Liver (tissue), 9 donors: Measurements from ENCODE around the gene FAM9C. TPM values are rescaled to one million over a fixed set of nuclear protein-coding genes. Genes with fewer than 3 reads are reported as not detected.

Experiments used
- DNase-seq: peaks from one replicate; pipeline ENCODE4 v3.0.0-alpha.2; 2017; ENCODE audit warnings: low spot score
- H3K27ac ChIP-seq, 2 donors: one replicate each; pipeline ENCODE4 v1.7.0; 2013; ENCODE audit warnings: inconsistent platforms in 2 of 2, low read length in 2 of 2, control low read depth in 1 of 2, low read depth in 1 of 2, mild to moderate bottlenecking in 1 of 2
- H3K27me3 ChIP-seq, 4 donors: one replicate each; pipeline versions ENCODE4 v1.6.1 to v1.7.0; 2013; ENCODE audit warnings: low read length in 3 of 4, inconsistent platforms in 1 of 4, mild to moderate bottlenecking in 1 of 4, moderate library complexity in 1 of 4; ENCODE audit not compliant: control insufficient read depth in 4 of 4, insufficient read depth in 4 of 4
- H3K36me3 ChIP-seq, 4 donors: one replicate each; pipeline versions ENCODE4 v1.6.1 to v1.7.0; 2013; ENCODE audit warnings: low read length in 3 of 4, mild to moderate bottlenecking in 3 of 4, low read depth in 1 of 4, moderate library complexity in 1 of 4; ENCODE audit not compliant: control insufficient read depth in 4 of 4, insufficient read depth in 3 of 4
- H3K4me1 ChIP-seq, 4 donors: one replicate each; pipeline versions ENCODE4 v1.6.1 to v1.7.0; 2013; ENCODE audit warnings: low read length in 3 of 4, mild to moderate bottlenecking in 3 of 4, moderate library complexity in 1 of 4; ENCODE audit not compliant: control insufficient read depth in 4 of 4, insufficient read depth in 4 of 4
- H3K4me3 ChIP-seq, 3 donors: one replicate each; pipeline versions ENCODE4 v1.6.1 to v1.7.0; 2013; ENCODE audit warnings: low read length in 3 of 3, control low read depth in 1 of 3, low read depth in 1 of 3, mild to moderate bottlenecking in 1 of 3
- H3K9ac ChIP-seq, 2 donors: one replicate each; pipeline ENCODE4 v1.7.0; 2013; ENCODE audit warnings: low read length in 2 of 2, mild to moderate bottlenecking in 2 of 2, moderate library complexity in 2 of 2, control low read depth in 1 of 2, low read depth in 1 of 2
- H3K9me3 ChIP-seq, 4 donors: one replicate each; pipeline versions ENCODE4 v1.6.1 to v1.7.0; 2013; ENCODE audit warnings: low read length in 3 of 4; ENCODE audit not compliant: control insufficient read depth in 4 of 4
- EGR1 ChIP-seq, 2 donors: IDR thresholded peaks; 2 replicates each; pipeline ENCODE4 v1.6.1; 2016 to 2018; ENCODE audit warnings: antibody characterized with exemption in 2 of 2, low read depth in 2 of 2
- HNF4G ChIP-seq: IDR thresholded peaks from 2 replicates; pipeline ENCODE4 v1.6.1; 2016; ENCODE audit warnings: antibody characterized with exemption
- NR2F2 ChIP-seq: IDR thresholded peaks from 2 replicates; pipeline ENCODE4 v1.6.1; 2016; ENCODE audit warnings: antibody characterized with exemption
- RAD21 ChIP-seq, 2 donors: IDR thresholded peaks; 2 replicates each; pipeline ENCODE4 v1.6.1; 2016; ENCODE audit warnings: antibody characterized with exemption in 2 of 2, mild to moderate bottlenecking in 2 of 2
- TAF1 ChIP-seq: conservative IDR thresholded peaks from 2 replicates; pipeline ENCODE4 v1.6.1; 2016; ENCODE audit warnings: antibody characterized with exemption, mild to moderate bottlenecking
- WGBS: extraction: QIAGEN DNeasy Blood & Tissue Kit; methylation state at CpG from one replicate; pipeline ENCODE4 v1.1.7; 2013; 5-methylcytosine and 5-hydroxymethylcytosine counted together
- polyA plus RNA-seq, 2 donors: library from polyadenylated mRNA; stranded (reverse) in 1 of 2; unstranded in 1 of 2; fragments of 200-250 nt in 1 of 2; fragments of >200 nt in 1 of 2; fragmentation: Nextera tagmentation in 1 of 2; extraction: Ambion mirVana in 1 of 2; gene quantifications; one replicate each; pipeline versions ENCODE4 v1.2.1 to v1.2.3, GENCODE V29; 2013 to 2015
- total RNA-seq, 2 donors: library from RNA; depleted of rRNA; stranded (reverse); fragments of >200 nt; gene quantifications; one replicate each; pipeline ENCODE4 v1.2.3, GENCODE V29; 2014
- TF ChIP-seq, protein P1 (sequence below): IDR thresholded peaks from 2 replicates; pipeline ENCODE4 v1.6.1; 2016; ENCODE audit warnings: antibody characterized with exemption
- TF ChIP-seq, protein P2 (sequence below): IDR thresholded peaks from 2 replicates; pipeline ENCODE4 v1.6.1; 2016; ENCODE audit warnings: antibody characterized with exemption
- TF ChIP-seq, protein P3 (sequence below): IDR thresholded peaks from 2 replicates; pipeline ENCODE4 v1.6.1; 2016; ENCODE audit warnings: antibody characterized with exemption
- TF ChIP-seq, protein P4 (sequence below): fragments of 150-350 bp; IDR thresholded peaks from 2 replicates; pipeline ENCODE4 v1.5.1; 2017; ENCODE audit warnings: improper control_type of control experiment, low read depth, low read length; ENCODE audit not compliant: missing input control
- donor health status: healthy.
- donor health status: healthy.
- donor health status: healthy.
- donor health status: healthy.
- donor health status: healthy.

The FAM9C gene
- total and polyA plus RNA-seq, 4 donors, result not detected

DNA sequence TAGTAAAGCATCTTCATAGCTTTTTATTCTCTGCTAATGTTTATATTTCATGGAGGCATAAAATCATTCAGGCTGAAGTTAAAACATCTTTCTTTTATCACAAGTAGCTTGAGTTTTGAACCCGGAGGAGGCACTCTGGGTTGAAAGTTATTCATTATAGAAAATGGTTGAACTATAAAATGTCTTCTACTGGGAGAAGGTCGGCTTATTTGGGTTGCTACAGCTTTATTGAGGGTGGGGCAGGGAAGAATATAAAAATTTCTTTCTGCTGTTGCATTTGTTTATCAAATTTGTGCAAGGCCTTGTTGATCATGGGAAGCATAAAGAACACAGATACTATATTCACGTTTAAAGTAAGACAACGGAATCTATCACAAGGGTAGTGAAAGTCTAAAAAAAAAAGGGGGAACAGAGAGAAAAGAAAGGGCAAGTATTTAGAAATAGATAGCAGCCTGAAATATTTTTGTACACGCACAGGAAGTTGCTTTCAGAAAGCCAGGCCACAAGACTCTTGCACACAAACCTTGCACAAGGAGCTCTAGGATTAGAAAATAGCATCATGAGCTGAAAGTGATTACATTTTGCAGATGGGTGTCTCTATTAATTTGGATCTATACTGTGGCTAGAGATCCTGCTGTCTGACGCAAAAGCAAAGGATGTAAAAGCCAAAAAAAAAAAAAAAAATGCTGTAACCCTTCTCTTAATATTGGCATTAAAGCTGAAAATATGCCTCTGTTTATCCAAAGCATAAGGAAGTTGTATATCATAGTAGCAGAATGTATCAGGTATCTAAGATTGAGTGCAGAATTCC, 37.2 kb upstream of the FAM9C start:
- H3K27ac ChIP-seq, result peak overlapping the region in 1 of 2 donors; percentile 46
- no peaks in the 10 kb centered on the region for H3K27me3 ChIP-seq
- TF ChIP-seq HNF4G, result no peak
- TF ChIP-seq, protein P1, sequence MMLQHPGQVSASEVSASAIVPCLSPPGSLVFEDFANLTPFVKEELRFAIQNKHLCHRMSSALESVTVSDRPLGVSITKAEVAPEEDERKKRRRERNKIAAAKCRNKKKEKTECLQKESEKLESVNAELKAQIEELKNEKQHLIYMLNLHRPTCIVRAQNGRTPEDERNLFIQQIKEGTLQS, result no peak
- no peak for TF ChIP-seq EGR1 (IDR thresholded peaks at IDR 0.05; ENCODE audit: low read depth in 2 of 2)
- no peak for TF ChIP-seq TAF1
- no peak for TF ChIP-seq NR2F2
- TF ChIP-seq, protein P2, sequence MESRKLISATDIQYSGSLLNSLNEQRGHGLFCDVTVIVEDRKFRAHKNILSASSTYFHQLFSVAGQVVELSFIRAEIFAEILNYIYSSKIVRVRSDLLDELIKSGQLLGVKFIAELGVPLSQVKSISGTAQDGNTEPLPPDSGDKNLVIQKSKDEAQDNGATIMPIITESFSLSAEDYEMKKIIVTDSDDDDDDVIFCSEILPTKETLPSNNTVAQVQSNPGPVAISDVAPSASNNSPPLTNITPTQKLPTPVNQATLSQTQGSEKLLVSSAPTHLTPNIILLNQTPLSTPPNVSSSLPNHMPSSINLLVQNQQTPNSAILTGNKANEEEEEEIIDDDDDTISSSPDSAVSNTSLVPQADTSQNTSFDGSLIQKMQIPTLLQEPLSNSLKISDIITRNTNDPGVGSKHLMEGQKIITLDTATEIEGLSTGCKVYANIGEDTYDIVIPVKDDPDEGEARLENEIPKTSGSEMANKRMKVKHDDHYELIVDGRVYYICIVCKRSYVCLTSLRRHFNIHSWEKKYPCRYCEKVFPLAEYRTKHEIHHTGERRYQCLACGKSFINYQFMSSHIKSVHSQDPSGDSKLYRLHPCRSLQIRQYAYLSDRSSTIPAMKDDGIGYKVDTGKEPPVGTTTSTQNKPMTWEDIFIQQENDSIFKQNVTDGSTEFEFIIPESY, result no peak
- TF ChIP-seq, protein P3, sequence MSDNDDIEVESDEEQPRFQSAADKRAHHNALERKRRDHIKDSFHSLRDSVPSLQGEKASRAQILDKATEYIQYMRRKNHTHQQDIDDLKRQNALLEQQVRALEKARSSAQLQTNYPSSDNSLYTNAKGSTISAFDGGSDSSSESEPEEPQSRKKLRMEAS, result no peak
- 52% methylated on average over 6 of the region's 6 CpGs for WGBS
- H3K36me3 ChIP-seq, result no peaks in the 10 kb centered on the region
- H3K9ac ChIP-seq, result no peak overlapping the region
- no peak for DNase-seq
- H3K4me3 ChIP-seq, result no peak overlapping the region
- no peaks in the 10 kb centered on the region for H3K4me1 ChIP-seq
- H3K9me3 ChIP-seq, result no peaks in the 10 kb centered on the region

DNA sequence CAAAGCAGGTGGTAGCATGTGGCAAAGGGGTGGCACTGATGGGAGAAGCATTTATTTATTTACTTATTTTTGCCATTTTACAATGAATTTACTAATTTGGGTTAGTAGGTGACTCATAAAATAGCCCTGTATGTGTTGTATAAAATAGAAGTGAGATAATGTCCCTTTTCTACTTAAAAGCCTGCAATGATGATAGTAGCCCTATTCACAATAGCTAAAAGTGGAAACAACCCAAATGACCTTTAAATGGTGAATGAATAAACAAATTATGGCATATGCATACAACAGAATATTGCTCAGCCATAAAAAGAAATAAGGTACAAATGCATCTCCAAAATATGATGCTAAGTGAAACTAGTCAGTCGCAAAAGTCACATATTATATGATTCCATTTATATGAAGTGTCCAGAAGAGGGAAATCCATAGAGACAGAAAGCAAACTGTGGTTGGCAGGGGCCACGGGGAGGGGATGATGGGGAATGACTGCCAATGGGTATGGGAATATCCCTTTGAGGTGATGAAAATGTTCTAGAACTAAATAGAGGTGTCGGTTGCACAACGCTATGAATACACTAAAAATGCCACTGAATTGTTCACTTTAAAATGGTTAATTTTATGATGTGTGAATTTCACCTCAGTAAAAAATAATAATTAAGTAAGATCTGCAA, 35.8 kb upstream of the FAM9C start:
- H3K9ac ChIP-seq, result no peak overlapping the region
- 86% methylated on average over 4 of the region's 4 CpGs for WGBS
- TF ChIP-seq, protein P4, sequence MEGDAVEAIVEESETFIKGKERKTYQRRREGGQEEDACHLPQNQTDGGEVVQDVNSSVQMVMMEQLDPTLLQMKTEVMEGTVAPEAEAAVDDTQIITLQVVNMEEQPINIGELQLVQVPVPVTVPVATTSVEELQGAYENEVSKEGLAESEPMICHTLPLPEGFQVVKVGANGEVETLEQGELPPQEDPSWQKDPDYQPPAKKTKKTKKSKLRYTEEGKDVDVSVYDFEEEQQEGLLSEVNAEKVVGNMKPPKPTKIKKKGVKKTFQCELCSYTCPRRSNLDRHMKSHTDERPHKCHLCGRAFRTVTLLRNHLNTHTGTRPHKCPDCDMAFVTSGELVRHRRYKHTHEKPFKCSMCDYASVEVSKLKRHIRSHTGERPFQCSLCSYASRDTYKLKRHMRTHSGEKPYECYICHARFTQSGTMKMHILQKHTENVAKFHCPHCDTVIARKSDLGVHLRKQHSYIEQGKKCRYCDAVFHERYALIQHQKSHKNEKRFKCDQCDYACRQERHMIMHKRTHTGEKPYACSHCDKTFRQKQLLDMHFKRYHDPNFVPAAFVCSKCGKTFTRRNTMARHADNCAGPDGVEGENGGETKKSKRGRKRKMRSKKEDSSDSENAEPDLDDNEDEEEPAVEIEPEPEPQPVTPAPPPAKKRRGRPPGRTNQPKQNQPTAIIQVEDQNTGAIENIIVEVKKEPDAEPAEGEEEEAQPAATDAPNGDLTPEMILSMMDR, result no peak
- no peak for DNase-seq
- no peaks in the 10 kb centered on the region for H3K27me3 ChIP-seq
- no peaks in the 10 kb centered on the region for H3K9me3 ChIP-seq
- H3K4me3 ChIP-seq, result no peak overlapping the region
- H3K27ac ChIP-seq, result no peak overlapping the region
- no peaks in the 10 kb centered on the region for H3K4me1 ChIP-seq
- H3K36me3 ChIP-seq, result no peaks in the 10 kb centered on the region

GRCh38 chrX:13078739-13079444, 34.5 kb upstream of the FAM9C start:
- H3K9ac ChIP-seq, result no peak overlapping the region
- peak overlapping the region; percentile 43 to 50 for H3K27ac ChIP-seq
- DNase-seq, result no peak
- H3K36me3 ChIP-seq, result no peaks in the 10 kb centered on the region
- no peak overlapping the region for H3K4me3 ChIP-seq
- no peaks in the 10 kb centered on the region for H3K9me3 ChIP-seq
- WGBS, result 61% methylated on average over 10 of the region's 10 CpGs
- no peaks in the 10 kb centered on the region for H3K4me1 ChIP-seq
- H3K27me3 ChIP-seq, result no peaks in the 10 kb centered on the region
- TF ChIP-seq, protein P2, result no peak
- TF ChIP-seq RAD21 (IDR thresholded peaks at IDR 0.05), result peak in 1 of 2 donors; percentile 23
